Endothelial cell (in vitro differentiated cells): ENCODE measurements around the gene SLC24A3. TPM values are rescaled to one million over a fixed set of nuclear protein-coding genes. Genes with fewer than 3 reads are reported as not detected.

Source experiments
- DNase-seq: peaks from one replicate; pipeline ENCODE4 v3.0.0; 2021; ENCODE audit warnings: low spot score
- H3K27ac Mint-ChIP-seq: one replicate; pipeline ENCODE4 v1.8.0; 2021; ENCODE audit warnings: mixed read lengths, inconsistent platforms; ENCODE audit not compliant: unreplicated experiment
- H3K27me3 Mint-ChIP-seq: one replicate; pipeline ENCODE4 v1.8.0; 2021; ENCODE audit warnings: mild to moderate bottlenecking, moderate library complexity, mixed read lengths, inconsistent platforms; ENCODE audit not compliant: unreplicated experiment
- H3K36me3 Mint-ChIP-seq: one replicate; pipeline ENCODE4 v1.8.0; 2021; ENCODE audit warnings: mild to moderate bottlenecking, low read depth, mixed read lengths, inconsistent platforms; ENCODE audit not compliant: unreplicated experiment
- H3K4me1 Mint-ChIP-seq: one replicate; pipeline ENCODE4 v1.8.0; 2021; ENCODE audit warnings: mild to moderate bottlenecking, mixed read lengths, inconsistent platforms; ENCODE audit not compliant: unreplicated experiment
- H3K4me3 Mint-ChIP-seq: one replicate; pipeline ENCODE4 v1.8.0; 2021; ENCODE audit warnings: mild to moderate bottlenecking, mixed read lengths, inconsistent platforms; ENCODE audit not compliant: unreplicated experiment
- H3K9me3 Mint-ChIP-seq: one replicate; pipeline ENCODE4 v1.8.0; 2021; ENCODE audit warnings: mixed read lengths, inconsistent platforms; ENCODE audit not compliant: unreplicated experiment
- total RNA-seq: library from RNA; stranded (reverse); fragmentation: NEBNext Ultra II Directional; extraction: Animal tissue kit (Norgen Biotek cat#: 25700); gene quantifications from one replicate; pipeline ENCODE4 v1.2.1, GENCODE V29; 2021; ENCODE audit not compliant: unreplicated experiment
- TF ChIP-seq, protein P1 (sequence below): fragments of 200-600 bp; sonication (generic); IDR thresholded peaks from one replicate; pipeline ENCODE4 v1.5.0; 2021; ENCODE audit warnings: antibody characterized with exemption; ENCODE audit not compliant: unreplicated experiment

SLC24A3 gene
- total RNA-seq, 1 donor from 2014 or later = 0.15 TPM

DNA sequence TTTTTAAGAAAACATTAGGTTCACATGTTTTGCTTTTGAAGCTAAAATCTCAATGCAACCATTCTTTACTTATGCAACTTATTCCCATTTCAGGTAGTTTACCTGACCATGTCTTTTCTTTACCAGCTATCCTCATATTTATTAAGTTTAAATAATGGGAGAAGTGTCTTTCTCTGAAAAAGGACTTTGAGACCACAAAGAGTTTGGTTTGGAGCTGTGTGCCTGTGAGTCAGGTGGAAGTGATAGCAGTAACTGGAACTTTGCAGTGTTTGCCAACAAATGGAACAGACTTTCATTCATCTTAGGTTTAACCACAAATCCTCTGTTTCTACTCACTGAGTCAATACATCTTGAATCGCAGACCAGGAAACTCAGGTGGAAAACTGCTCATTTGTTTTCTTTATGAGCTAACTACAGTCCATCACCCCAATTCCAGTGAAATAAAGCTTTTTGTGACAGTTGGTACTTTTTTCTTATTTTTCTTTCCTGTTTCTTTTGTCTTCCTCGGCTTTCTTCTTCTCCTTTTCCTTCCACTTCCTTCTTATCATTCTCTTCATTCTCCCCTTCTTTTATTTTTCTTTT, 397.3 kb downstream of the SLC24A3 start:
- DNase-seq = no peak
- TF ChIP-seq, protein P1, sequence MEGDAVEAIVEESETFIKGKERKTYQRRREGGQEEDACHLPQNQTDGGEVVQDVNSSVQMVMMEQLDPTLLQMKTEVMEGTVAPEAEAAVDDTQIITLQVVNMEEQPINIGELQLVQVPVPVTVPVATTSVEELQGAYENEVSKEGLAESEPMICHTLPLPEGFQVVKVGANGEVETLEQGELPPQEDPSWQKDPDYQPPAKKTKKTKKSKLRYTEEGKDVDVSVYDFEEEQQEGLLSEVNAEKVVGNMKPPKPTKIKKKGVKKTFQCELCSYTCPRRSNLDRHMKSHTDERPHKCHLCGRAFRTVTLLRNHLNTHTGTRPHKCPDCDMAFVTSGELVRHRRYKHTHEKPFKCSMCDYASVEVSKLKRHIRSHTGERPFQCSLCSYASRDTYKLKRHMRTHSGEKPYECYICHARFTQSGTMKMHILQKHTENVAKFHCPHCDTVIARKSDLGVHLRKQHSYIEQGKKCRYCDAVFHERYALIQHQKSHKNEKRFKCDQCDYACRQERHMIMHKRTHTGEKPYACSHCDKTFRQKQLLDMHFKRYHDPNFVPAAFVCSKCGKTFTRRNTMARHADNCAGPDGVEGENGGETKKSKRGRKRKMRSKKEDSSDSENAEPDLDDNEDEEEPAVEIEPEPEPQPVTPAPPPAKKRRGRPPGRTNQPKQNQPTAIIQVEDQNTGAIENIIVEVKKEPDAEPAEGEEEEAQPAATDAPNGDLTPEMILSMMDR = no peak
- peaks cover 5% of the 10 kb centered on the region for H3K36me3 Mint-ChIP-seq
- no peak overlapping the region for H3K27ac Mint-ChIP-seq
- H3K4me3 Mint-ChIP-seq = no peak overlapping the region
- H3K27me3 Mint-ChIP-seq = peaks cover 2% of the 10 kb centered on the region
- no peaks in the 10 kb centered on the region for H3K4me1 Mint-ChIP-seq
- no peaks in the 10 kb centered on the region for H3K9me3 Mint-ChIP-seq

DNA sequence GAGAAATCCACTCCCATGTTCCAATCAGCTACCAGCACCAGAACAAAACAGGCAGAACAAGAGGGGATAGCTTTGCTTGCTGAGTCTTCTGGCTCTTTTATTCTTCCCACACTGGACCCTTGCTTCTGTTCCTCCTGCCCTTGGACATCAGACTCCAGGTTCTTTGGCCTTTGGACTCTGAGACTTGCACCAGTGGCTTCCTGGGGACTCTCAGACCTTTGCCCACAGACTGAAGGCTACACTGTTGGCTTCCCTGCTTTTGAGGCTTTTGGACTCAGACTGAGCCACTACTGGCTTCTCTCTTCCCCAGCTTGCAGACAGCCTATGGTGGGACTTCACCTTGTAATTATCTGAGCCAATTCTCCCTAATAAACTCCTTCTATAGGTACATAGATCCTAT, 403.2 kb downstream of the SLC24A3 start:
- Mint-ChIP-seq H3K9me3 (no peaks in the 10 kb centered on the region), H3K4me1 (no peaks in the 10 kb centered on the region), H3K4me3 (no peak overlapping the region), H3K36me3 (peaks cover 5% of the 10 kb centered on the region), H3K27me3 (no peaks in the 10 kb centered on the region), H3K27ac (no peak overlapping the region)
- TF ChIP-seq, protein P1 = no peak
- DNase-seq = no peak

DNA sequence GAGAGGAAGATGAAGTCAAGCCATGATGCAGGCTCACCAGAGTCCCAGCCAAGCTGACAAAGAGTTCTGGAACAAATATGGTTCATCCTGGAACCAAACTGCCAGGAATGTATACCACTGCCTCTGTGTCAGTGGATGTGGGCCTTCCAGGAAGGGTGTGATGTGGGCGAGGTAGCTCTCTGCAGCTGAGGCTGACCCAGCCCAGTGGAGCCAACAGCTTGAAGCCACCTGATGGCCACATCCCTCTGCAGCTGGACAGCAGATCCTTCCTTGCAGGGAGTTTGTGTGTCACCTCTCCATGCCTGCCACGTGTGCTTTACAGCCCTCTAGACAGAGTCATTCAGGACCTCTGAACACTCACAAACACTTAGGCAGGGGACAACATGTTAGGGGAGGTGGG, 403.6 kb downstream of the SLC24A3 start:
- no peaks in the 10 kb centered on the region for H3K9me3 Mint-ChIP-seq
- peaks cover 5% of the 10 kb centered on the region for H3K36me3 Mint-ChIP-seq
- peaks cover 2% of the 10 kb centered on the region for H3K4me1 Mint-ChIP-seq
- no peak overlapping the region for H3K27ac Mint-ChIP-seq
- TF ChIP-seq, protein P1 = no peak
- H3K4me3 Mint-ChIP-seq = no peak overlapping the region
- DNase-seq = no peak
- peaks cover under 1% of the 10 kb centered on the region for H3K27me3 Mint-ChIP-seq

DNA sequence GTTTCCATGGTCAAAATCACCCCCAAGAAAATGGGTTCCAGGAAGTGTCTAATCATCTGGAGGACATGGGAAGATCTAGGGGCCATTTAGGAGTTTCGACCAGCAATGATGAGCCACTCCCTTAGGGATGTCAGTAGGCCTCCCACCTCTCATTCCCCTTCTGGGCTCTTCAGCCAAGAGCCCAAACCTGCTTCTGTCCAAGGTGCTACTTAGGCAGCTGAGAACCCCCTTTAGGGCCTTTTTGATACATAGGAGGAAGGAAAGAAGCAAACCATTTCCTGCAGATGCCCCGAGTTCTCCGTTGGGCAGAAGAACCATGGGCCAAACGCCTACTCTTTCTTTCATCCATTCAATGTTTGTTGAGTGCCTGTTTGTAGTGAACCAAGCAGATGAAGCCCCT, 404.2 kb downstream of the SLC24A3 start:
- no peak for DNase-seq
- Mint-ChIP-seq H3K4me1 (peaks cover 4% of the 10 kb centered on the region), H3K36me3 (peaks cover 5% of the 10 kb centered on the region), H3K27me3 (peaks cover 2% of the 10 kb centered on the region), H3K9me3 (no peaks in the 10 kb centered on the region), H3K27ac (no peak overlapping the region), H3K4me3 (no peak overlapping the region)
- TF ChIP-seq, protein P1 = no peak

DNA sequence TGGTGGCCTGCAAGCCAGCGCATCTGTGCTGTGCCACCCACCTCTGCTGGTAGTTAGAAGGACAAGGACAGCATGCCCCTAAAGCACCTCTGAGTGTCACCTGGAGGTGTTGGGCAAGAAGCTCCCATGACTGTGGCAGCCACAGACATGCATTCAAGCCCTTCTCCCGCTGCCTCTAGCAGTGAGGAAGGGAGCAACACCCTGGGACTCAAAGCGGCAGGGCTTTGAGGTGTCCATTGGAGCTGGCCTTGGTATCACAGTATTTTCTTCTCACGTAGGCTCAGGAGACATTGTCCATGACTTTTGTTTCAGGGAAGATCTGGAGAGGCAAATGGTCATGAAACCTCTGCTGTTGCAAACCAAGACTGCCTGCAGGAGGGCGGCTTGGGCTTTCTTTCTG, 404.8 kb downstream of the SLC24A3 start:
- no peak overlapping the region for H3K4me3 Mint-ChIP-seq
- H3K9me3 Mint-ChIP-seq = no peaks in the 10 kb centered on the region
- no peak overlapping the region for H3K27ac Mint-ChIP-seq
- no peak for DNase-seq
- TF ChIP-seq, protein P1 = no peak
- peaks cover 5% of the 10 kb centered on the region for H3K36me3 Mint-ChIP-seq
- peaks cover 2% of the 10 kb centered on the region for H3K27me3 Mint-ChIP-seq
- peaks cover 4% of the 10 kb centered on the region for H3K4me1 Mint-ChIP-seq
